ENCODE measurements around the gene UHMK1. TPM values are rescaled to one million over a fixed set of nuclear protein-coding genes. Genes with fewer than 3 reads are reported as not detected.
"Not testable (repeated sequence)": the region's sequence is repeated elsewhere in the genome, so short reads cannot be mapped to it uniquely, and the experiment has no call there.

UHMK1 gene
- total and polyA plus RNA-seq, 10 donors: 14.8 to 77.6 (median 59.1) TPM

- Histone ChIP-seq H3K36me3 (no peaks in the 10 kb centered on the region), H3K4me1 (no peaks in the 10 kb centered on the region), H3K27ac (no peak overlapping the region), H3K9me3 (no peaks in the 10 kb centered on the region), H3K27me3 (replicated peaks in 1 of 7) (peaks cover 0 to 42% (median 4%) of the 10 kb centered on the region in 7 donors), H3K4me3 (no peak overlapping the region)
- DNase-seq: no peak
- WGBS, 5 donors: 80 to 93% (median 86%) methylated on average over 10 of the region's 10 CpGs
- no peak for TF ChIP-seq POLR2A (IDR thresholded peaks at IDR 0.05)
- TF ChIP-seq POLR2AphosphoS5 (IDR thresholded peaks at IDR 0.05): no peak
- TF ChIP-seq CTCF (IDR thresholded peaks at IDR 0.05 in 8 of 11, conservative IDR thresholded peaks at IDR 0.05 in 3 of 11): no peak
- intact Hi-C loops (cut with DNase I; ENCODE audit: low total_unique reads): no loop called here
Observed at GRCh38 chr1:162487241-162487640, 10.4 kb upstream of the UHMK1 start.

DNA sequence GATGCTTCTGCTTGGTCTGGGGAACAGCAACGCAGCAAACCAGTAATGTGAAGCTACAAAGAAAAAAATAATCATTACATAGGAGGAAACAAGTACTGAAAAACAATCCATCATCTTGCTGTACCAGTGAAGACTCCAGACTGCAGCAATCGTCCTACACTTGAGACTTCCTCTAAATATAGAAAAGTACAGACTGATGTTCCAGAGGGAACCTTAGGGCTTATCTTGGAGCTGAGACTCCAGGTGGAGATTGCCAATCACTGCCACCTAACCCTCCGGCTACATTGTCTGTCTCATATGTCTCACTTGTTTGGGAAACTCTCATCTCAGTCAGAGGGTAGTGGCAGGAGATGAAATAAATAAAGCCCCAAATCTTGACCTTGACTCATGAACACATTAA, 9.4 kb upstream of the UHMK1 start:
- H3K4me3 ChIP-seq: no peak overlapping the region
- H3K36me3 ChIP-seq: no peaks in the 10 kb centered on the region
- intact Hi-C loops (cut with DNase I; ENCODE audit: low total_unique reads): no loop called here
- DNase-seq: no peak
- H3K4me1 ChIP-seq: no peaks in the 10 kb centered on the region
- no peaks in the 10 kb centered on the region for H3K9me3 ChIP-seq
- no peak overlapping the region for H3K27ac ChIP-seq
- no peak for TF ChIP-seq CTCF (IDR thresholded peaks at IDR 0.05 in 8 of 11, conservative IDR thresholded peaks at IDR 0.05 in 3 of 11)
- no peak for TF ChIP-seq POLR2AphosphoS5 (IDR thresholded peaks at IDR 0.05)
- no peak for TF ChIP-seq POLR2A (IDR thresholded peaks at IDR 0.05)
- WGBS, 5 donors: 40 to 60% (median 45%) methylated on average over 3 of the region's 3 CpGs
- H3K27me3 ChIP-seq (replicated peaks in 1 of 7): peaks cover 0 to 41% (median 4%) of the 10 kb centered on the region in 7 donors

GRCh38 chr1:162495531-162496233, 1.9 kb upstream of the UHMK1 start:
- Histone ChIP-seq H3K36me3 (peaks cover 0 to 10% (median 8%) of the 10 kb centered on the region in 6 donors), H3K27me3 (replicated peaks in 1 of 7) (peaks cover 0 to 11% (median 0%) of the 10 kb centered on the region in 7 donors), H3K4me1 (peaks cover 16 to 35% (median 31%) of the 10 kb centered on the region in 6 donors)
- 83 to 92% (median 86%) methylated on average over 6 of the region's 6 CpGs for WGBS, 5 donors
- H3K27ac ChIP-seq; H3K4me3 ChIP-seq; intact Hi-C loops (cut with DNase I; ENCODE audit: low total_unique reads); DNase-seq; H3K9me3 ChIP-seq: not testable (repeated sequence)

GRCh38 chr1:162497104-162497722, 405 bp upstream of the UHMK1 start:
- no peaks in the 10 kb centered on the region for H3K9me3 ChIP-seq
- H3K36me3 ChIP-seq: peaks cover 0 to 26% (median 23%) of the 10 kb centered on the region in 6 donors
- DNase-seq: no peak
- peak overlapping the region; percentile 96 to 98 (median 97) for H3K27ac ChIP-seq
- intact Hi-C loops (cut with DNase I; ENCODE audit: low total_unique reads): no loop called here
- WGBS, 5 donors: 51 to 58% (median 53%) methylated on average over 13 of the region's 13 CpGs
- H3K4me3 ChIP-seq: peak overlapping the region; percentile 83 to 99 (median 94)
- peaks cover 16 to 50% (median 41%) of the 10 kb centered on the region in 6 donors for H3K4me1 ChIP-seq
- peak in 1 of 11 experiments; percentile 4 for TF ChIP-seq CTCF (IDR thresholded peaks at IDR 0.05 in 8 of 11, conservative IDR thresholded peaks at IDR 0.05 in 3 of 11)
- TF ChIP-seq POLR2A (IDR thresholded peaks at IDR 0.05): no peak
- no peak for TF ChIP-seq POLR2AphosphoS5 (IDR thresholded peaks at IDR 0.05)
- H3K27me3 ChIP-seq (replicated peaks in 1 of 7): peaks cover 0 to under 1% (median 0%) of the 10 kb centered on the region in 7 donors

Data from spleen (tissue), 11 donors.